Prostate gland (tissue), 2 donors: Measurements from ENCODE around the gene FAM83F.

Experiments
- CTCF ChIP-seq, 4 experiments: fragments of 200-600 bp in 2 of 4; fragments of 450-650 bp in 2 of 4; sonication (generic) in 2 of 4; IDR thresholded peaks; 1 replicate in 3 of 4; 2 replicates in 1 of 4; pipeline ENCODE4 v1.5.1; 2016 to 2019; ENCODE audit warnings: antibody characterized with exemption in 4 of 4, mild to moderate bottlenecking in 2 of 4, moderate library complexity in 2 of 4
- POLR2A ChIP-seq: fragments of 450-650 bp; IDR thresholded peaks from one replicate; pipeline ENCODE4 v1.6.1; 2016; ENCODE audit warnings: antibody characterized with exemption, mild to moderate bottlenecking
- POLR2AphosphoS5 ChIP-seq: sonication (generic); formaldehyde crosslinking; IDR thresholded peaks from one replicate; pipeline ENCODE4 v1.6.1; 2017; ENCODE audit warnings: antibody characterized with exemption

DNA sequence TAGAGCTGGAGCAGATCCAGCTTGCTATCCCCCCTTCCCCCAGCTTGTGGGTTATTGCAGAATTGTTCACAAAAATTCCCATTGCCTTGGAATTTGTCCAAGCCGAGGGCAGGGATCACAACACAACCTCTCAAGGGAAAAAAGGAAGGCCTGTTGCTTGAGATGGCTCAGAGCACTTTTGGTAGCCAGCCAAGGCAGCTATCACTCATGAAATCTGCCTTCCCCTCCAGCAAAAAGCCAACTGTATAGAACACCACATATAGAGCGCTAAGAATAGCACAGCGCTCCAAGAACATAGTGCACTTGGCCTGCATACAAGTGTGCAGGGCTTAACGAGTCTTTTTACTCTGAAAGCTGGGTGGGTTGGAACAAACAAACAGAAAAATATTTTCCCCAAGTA lies 46.2 kb downstream of the FAM83F start:
- TF ChIP-seq CTCF (IDR thresholded peaks at IDR 0.05) = no peak
- peak; percentile 49 for TF ChIP-seq POLR2AphosphoS5
- TF ChIP-seq POLR2A = no peak
